Right cardiac atrium (tissue), 5 donors: ENCODE results near the gene PIEZO2. TPM values are rescaled to one million over a fixed set of nuclear protein-coding genes. Genes with fewer than 3 reads are reported as not detected.
"Not testable (repeated sequence)": the region's sequence is repeated elsewhere in the genome, so short reads cannot be mapped to it uniquely, and the experiment has no call there.

Source experiments
- ATAC-seq, 2 donors: fragments of 200-7000 bp; cut with Tn5 transposase; one replicate each; pipeline versions ENCODE4 v1.8.0 to v1.9.1; 2020; ENCODE audit warnings: moderate library complexity in 2 of 2, mild to moderate bottlenecking in 1 of 2
- DNase-seq, 3 donors: peaks; one replicate each; pipeline ENCODE4 v3.0.0-alpha.2; 2020
- H3K27ac ChIP-seq: one replicate; pipeline ENCODE4 v1.5.1; 2013; ENCODE audit warnings: mild to moderate bottlenecking, low read length, control low read depth, moderate library complexity
- H3K27me3 ChIP-seq: one replicate; pipeline ENCODE4 v1.6.1; 2013; ENCODE audit not compliant: control insufficient read depth, insufficient read depth
- H3K4me1 ChIP-seq: one replicate; pipeline ENCODE4 v1.6.1; 2013; ENCODE audit warnings: low read length; ENCODE audit not compliant: control insufficient read depth, insufficient read depth
- H3K4me3 ChIP-seq: one replicate; pipeline ENCODE4 v1.5.1; 2013; ENCODE audit warnings: low read length, control low read depth
- H3K9me3 ChIP-seq: one replicate; pipeline ENCODE4 v1.6.1; 2013; ENCODE audit warnings: low read length; ENCODE audit not compliant: control insufficient read depth
- WGBS: extraction: QIAGEN DNeasy Blood & Tissue Kit; methylation state at CpG from one replicate; pipeline ENCODE4 v1.1.7; 2013; 5-methylcytosine and 5-hydroxymethylcytosine counted together
- intact Hi-C, 4 donors: fragments of 100-400 bp; cut with DNase I; formaldehyde crosslinking; loops; one replicate each; pipeline versions ENCODE4 v1.11.0 to v1.14.0; 2022 to 2023
- long read RNA-seq, 4 donors: library from polyadenylated mRNA; unstranded; transcript quantifications; one replicate each; pipeline ENCODE4 v2.0.0, GENCODE V29; 2020 to 2021
- polyA plus RNA-seq: library from polyadenylated mRNA; stranded (reverse); fragments of 200-250 nt; gene quantifications from one replicate; pipeline ENCODE4 v1.2.3, GENCODE V29; 2013
- total RNA-seq, 4 donors: library from RNA; stranded (reverse); fragmentation: NEBNext Ultra II Directional; extraction: Animal tissue kit (Norgen Biotek cat#: 25700); gene quantifications; one replicate each; pipeline ENCODE4 v1.2.1, GENCODE V29; 2021
- donor health status: healthy with polysubstance abuse.
- donor health status: DM: no; HTN: yes; CAD: no.
- donor health status: DM: no; HTN: no; CAD: no.
- donor health status: DM: no; HTN: yes; CAD: no; lungs with severe emphysema.
- donor health status: DM: yes; HTN: yes; CAD: no.

The PIEZO2 gene
- under 1 TPM; 0.54 to 0.93 (median 0.65) TPM for total RNA-seq
- 0.18 TPM for polyA plus RNA-seq
- long read RNA-seq, donor 1, result 0 reads
- long read RNA-seq, donor 2, result 0 reads
- long read RNA-seq, donor 3, result 0 reads
- long read RNA-seq, donor 4, result 0 reads

GRCh38 chr18:11149441-11150270 lies at the start of gene PIEZO2:
Gene PIEZO2, minus strand, starts transcription at chr18:11149569. Its CDS starts 981 bp downstream, at chr18:11148588.
- peak within 1 kb of the TSS; percentile 43 for H3K4me3 ChIP-seq
- DNase-seq (peak; percentile 65 to 87 (median 86)), ATAC-seq (peak; percentile 85 to 88)
- WGBS, result 4% methylated on average over 62 of the region's 62 CpGs
- no peaks in the 10 kb centered on the region for H3K27me3 ChIP-seq
- H3K27ac ChIP-seq, result no peak within 1 kb of the TSS
- intact Hi-C loops, result loop anchor here (5.0 to 10.0 kb wide), 4 partner anchors 295 to 587 kb away; no protein-coding TSS in a partner anchor
- H3K4me1 ChIP-seq, result no peaks in the 10 kb centered on the region
- H3K9me3 ChIP-seq, result no peaks in the 10 kb centered on the region

DNA sequence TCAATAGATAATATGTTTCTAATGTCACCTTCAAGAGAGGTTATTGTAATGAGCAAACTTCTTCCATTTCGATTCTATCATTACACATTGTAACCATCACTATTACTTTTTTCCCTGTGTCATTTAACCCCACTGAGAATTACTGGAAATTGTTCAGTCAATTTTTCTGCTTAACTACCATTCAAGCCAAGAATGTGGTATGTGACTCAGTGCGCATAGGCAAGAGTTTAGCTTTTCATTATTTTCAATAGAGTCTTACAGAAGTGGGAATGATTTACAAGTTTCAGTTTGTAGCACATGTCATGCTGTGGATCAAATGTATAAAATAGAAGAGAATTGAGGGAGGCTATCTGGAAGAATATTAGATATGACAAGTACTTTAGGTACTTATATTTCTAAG lies 34.3 kb upstream of the PIEZO2 start:
- Histone ChIP-seq H3K27ac (no peak overlapping the region), H3K4me3 (no peak overlapping the region), H3K9me3 (no peaks in the 10 kb centered on the region), H3K4me1 (no peaks in the 10 kb centered on the region), H3K27me3 (no peaks in the 10 kb centered on the region)
- intact Hi-C loops, result no loop called here
- DNase-seq (no peak), ATAC-seq (no peak)
- 95% methylated on average over 2 of the region's 2 CpGs for WGBS

DNA sequence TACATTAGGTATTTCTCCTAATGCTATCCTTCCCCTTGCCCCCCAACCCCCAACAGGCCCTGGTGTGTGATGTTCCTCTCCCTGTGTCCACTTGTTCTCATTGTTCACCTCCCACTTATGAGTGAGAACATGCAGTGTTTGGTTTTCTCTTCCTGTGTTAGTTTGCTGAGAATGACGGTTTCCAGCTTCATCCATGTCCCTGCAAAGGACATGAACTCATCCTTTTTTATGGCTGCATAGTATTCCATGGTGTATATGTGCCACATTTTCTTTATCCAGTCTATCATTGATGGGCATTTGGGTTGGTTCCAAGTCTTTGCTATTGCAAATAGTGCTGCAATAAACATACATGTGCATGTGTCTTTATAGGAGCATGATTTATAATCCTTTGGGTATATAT lies 32.3 kb upstream of the PIEZO2 start:
- WGBS, result 80% methylated on average over 1 of the region's 1 CpG
- H3K9me3 ChIP-seq, H3K27me3 ChIP-seq, ATAC-seq, H3K4me3 ChIP-seq, intact Hi-C loops, H3K27ac ChIP-seq, DNase-seq, H3K4me1 ChIP-seq: not testable (repeated sequence)

DNA sequence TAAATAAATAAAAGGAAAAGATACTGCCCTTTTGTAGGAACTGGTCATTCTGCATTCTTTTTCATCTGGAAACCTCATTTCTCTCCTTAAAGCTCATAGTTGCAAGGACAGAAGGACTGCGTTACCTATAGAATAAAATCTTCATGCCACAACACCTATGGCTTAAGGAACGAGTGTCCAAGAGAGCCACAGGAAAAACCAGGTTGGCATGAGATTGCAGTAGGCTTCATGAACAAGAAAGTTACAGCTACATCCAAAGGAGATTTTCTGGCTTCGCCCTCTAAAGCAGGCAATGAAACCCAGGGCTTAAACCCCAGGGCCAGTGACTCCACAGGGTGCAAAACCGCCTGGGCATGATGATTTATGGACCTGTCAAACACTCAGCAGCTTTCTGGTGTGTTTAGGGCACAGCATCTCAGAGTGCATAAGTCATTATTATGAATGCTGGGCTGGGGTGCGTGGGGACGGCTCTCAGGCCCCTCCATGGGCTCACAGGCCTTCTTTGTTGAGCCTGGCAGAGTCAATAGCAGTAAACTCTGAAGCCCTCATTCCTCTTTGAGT lies 30.7 kb upstream of the PIEZO2 start:
- WGBS, result 82% methylated on average over 6 of the region's 6 CpGs
- ATAC-seq, result no peak
- no peak overlapping the region for H3K27ac ChIP-seq
- H3K4me1 ChIP-seq, result no peaks in the 10 kb centered on the region
- no peaks in the 10 kb centered on the region for H3K27me3 ChIP-seq
- DNase-seq, result no peak
- H3K9me3 ChIP-seq, result no peaks in the 10 kb centered on the region
- no peak overlapping the region for H3K4me3 ChIP-seq
- intact Hi-C loops, result no loop called here

- peak overlapping the region; percentile 1 for H3K27ac ChIP-seq
- no peaks in the 10 kb centered on the region for H3K9me3 ChIP-seq
- DNase-seq, result peak; percentile 85 to 89 (median 86)
- H3K4me1 ChIP-seq, result no peaks in the 10 kb centered on the region
- H3K4me3 ChIP-seq, result no peak overlapping the region
- H3K27me3 ChIP-seq, result no peaks in the 10 kb centered on the region
- intact Hi-C loops, result no loop called here
- 44% methylated on average over 14 of the region's 14 CpGs for WGBS
- peak; percentile 91 to 92 for ATAC-seq
Observed at GRCh38 chr18:11178951-11179549, 29.7 kb upstream of the PIEZO2 start.

DNA sequence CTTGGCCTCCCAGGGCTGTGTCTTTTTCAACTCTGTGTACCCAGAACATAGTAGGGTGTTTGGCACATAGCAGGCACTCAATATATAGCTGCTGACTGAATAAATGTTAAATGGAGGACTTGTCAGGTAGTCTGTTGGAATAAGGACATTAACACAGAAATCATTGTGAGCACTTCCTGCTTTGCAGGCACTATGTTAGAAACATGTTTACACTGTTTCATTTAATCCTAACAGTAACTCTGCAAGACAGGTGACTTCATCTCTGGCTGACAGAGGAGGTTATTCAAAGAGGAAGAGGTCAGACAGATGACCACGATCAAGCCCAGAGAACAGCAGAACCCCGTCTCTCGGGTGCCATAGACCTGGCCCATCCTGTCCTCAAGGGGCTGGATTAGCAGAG lies 28.0 kb upstream of the PIEZO2 start:
- DNase-seq (no peak), ATAC-seq (no peak)
- H3K4me3 ChIP-seq, result no peak overlapping the region
- intact Hi-C loops, result no loop called here
- H3K27me3 ChIP-seq, result no peaks in the 10 kb centered on the region
- WGBS, result 78% methylated on average over 3 of the region's 3 CpGs
- H3K27ac ChIP-seq, result no peak overlapping the region
- no peaks in the 10 kb centered on the region for H3K4me1 ChIP-seq
- no peaks in the 10 kb centered on the region for H3K9me3 ChIP-seq

DNA sequence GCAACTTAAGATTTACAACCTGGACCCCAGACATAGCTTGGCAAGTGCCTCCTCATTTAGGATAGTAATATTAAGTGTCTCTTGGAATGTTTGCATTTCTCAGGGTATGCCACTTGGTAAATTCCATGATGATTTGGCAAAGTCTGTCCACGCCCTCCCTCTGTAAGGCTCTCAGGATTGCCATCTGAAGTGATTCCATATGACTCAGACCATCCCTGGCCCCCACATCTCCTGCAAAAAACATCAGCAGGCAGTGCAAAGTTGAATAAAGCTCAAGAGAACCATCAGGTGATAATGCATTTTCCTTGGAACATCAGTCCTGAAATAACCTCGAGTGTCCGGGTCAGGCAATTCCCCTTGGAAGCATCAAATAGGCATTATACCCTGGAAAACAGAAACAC lies 27.1 kb upstream of the PIEZO2 start:
- H3K27ac ChIP-seq, result no peak overlapping the region
- H3K27me3 ChIP-seq, result no peaks in the 10 kb centered on the region
- WGBS, result 59% methylated on average over 3 of the region's 3 CpGs
- DNase-seq (no peak), ATAC-seq (no peak)
- H3K9me3 ChIP-seq, result no peaks in the 10 kb centered on the region
- H3K4me1 ChIP-seq, result no peaks in the 10 kb centered on the region
- no peak overlapping the region for H3K4me3 ChIP-seq
- intact Hi-C loops, result no loop called here

DNA sequence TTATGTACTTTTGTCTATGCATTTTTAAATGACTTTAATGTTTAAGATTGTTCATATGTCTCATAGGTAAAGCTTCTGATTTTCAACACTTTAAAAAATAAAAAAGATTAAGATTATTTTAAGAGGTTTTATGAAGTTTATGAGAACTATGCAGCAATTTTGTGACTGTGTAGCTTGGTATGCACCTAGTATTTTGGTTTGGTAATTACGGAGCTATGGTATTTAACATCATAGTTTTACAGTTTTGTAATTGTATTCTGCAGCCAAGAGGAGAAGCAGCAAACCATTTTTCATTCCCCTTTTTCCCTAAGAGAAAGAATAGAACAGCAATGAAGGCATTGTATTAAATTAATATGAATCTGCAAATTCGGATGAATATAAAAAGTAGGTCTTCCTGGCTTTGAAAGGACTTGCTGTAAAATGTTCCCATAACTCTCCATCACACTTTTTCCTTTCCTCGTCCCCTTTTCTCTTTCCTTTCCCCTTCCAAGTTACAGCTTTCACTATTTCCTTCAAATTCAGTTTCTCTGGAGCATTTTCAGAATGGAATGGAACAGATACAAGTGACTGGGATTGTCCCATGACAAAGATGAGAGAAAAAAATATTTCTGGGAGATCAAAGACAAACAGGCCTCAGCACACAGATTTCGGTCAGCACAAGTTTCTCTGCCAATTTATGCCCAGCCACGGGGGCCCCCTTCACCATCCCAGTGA lies 26.1 kb upstream of the PIEZO2 start:
- no peaks in the 10 kb centered on the region for H3K27me3 ChIP-seq
- no peak overlapping the region for H3K27ac ChIP-seq
- H3K4me1 ChIP-seq, result no peaks in the 10 kb centered on the region
- ATAC-seq (no peak), DNase-seq (no peak)
- intact Hi-C loops, result no loop called here
- no peak overlapping the region for H3K4me3 ChIP-seq
- 52% methylated on average over 5 of the region's 5 CpGs for WGBS
- no peaks in the 10 kb centered on the region for H3K9me3 ChIP-seq

DNA sequence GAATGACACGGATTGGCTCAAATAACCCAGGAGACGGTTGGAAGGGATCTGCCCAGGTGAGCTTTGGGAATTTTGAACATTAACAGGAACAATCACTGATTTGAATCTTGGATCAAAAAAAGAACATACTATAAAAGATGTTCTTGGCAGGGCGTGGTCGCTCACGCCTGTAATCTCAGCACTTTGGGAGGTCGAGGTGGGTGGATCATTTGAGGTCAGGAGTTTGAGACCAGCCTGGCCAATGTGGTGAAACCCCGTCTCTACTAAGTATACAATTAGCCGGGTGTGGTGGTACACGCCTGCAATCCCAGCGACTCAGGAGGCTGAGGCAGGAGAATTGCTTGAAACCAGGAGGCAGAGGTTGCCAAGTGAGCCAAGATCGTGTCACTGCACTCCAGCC lies 24.8 kb upstream of the PIEZO2 start:
- H3K4me1 ChIP-seq, H3K27ac ChIP-seq, intact Hi-C loops, ATAC-seq, H3K9me3 ChIP-seq, H3K27me3 ChIP-seq, H3K4me3 ChIP-seq, DNase-seq: not testable (repeated sequence)
- 87% methylated on average over 11 of the region's 11 CpGs for WGBS

DNA sequence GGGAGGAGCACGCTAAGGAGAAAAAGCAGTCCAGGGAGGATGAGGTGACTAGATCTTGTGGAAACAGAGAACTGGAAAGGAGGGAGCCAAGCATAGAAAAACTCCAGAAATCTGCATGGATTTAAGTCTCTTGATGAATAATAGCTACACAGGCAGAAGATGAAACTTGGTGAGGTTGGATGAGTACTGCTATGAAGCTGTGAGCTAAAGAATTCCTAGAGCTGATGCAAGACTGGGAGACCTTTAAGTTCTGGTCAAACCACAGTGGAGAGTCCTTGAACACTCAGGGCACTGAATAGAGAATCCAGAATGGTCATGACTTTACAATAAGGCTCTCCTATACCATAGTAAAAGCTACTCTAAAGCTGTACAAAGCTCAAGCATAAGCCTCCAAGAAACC lies 18.4 kb upstream of the PIEZO2 start:
- no peaks in the 10 kb centered on the region for H3K4me1 ChIP-seq
- H3K4me3 ChIP-seq, result no peak overlapping the region
- intact Hi-C loops, result no loop called here
- 95% methylated on average over 1 of the region's 1 CpG for WGBS
- DNase-seq, result no peak
- H3K9me3 ChIP-seq, result no peaks in the 10 kb centered on the region
- ATAC-seq, result no peak
- H3K27ac ChIP-seq, result no peak overlapping the region
- H3K27me3 ChIP-seq, result peaks cover 2% of the 10 kb centered on the region

- H3K9me3 ChIP-seq, result no peaks in the 10 kb centered on the region
- whole genome bisulfite sequencing, result 96% methylated on average over 7 of the region's 7 CpGs
- peaks cover 2% of the 10 kb centered on the region for H3K27me3 ChIP-seq
- ATAC-seq, result no peak
- H3K4me1 ChIP-seq, result no peaks in the 10 kb centered on the region
- no peak overlapping the region for H3K4me3 ChIP-seq
- no peak for DNase-seq
- intact Hi-C loops, result no loop called here
- no peak overlapping the region for H3K27ac ChIP-seq
Observed at GRCh38 chr18:11165952-11166351, 16.6 kb upstream of the PIEZO2 start.
